Mesenchymal stem cell (in vitro differentiated cells and primary cell): ENCODE results near the gene CHMP1A. TPM values are rescaled to one million over a fixed set of nuclear protein-coding genes. Genes with fewer than 3 reads are reported as not detected.
A peak's percentile ranks its signal among the peaks of the same experiment; 100 is the strongest.

ENCODE experiments used
- DNase-seq: peaks from one replicate; pipeline ENCODE4 v3.0.0-alpha.2; 2013
- H2AFZ ChIP-seq: one replicate; pipeline ENCODE4 v1.6.1; 2013; ENCODE audit warnings: low read depth, mild to moderate bottlenecking, control low read depth, inconsistent platforms, low read length, moderate library complexity
- H2AK5ac ChIP-seq: 2 replicates; pipeline ENCODE4 v1.6.1; 2013; ENCODE audit warnings: low read length, moderate library complexity, mild to moderate bottlenecking, inconsistent platforms; ENCODE audit not compliant: severe bottlenecking
- H2BK120ac ChIP-seq: one replicate; pipeline ENCODE4 v1.6.1; 2013; ENCODE audit warnings: low read depth, mild to moderate bottlenecking, inconsistent platforms, low read length, moderate library complexity
- H2BK12ac ChIP-seq, 2 experiments: one replicate each; pipeline ENCODE4 v1.6.1; 2013; ENCODE audit warnings: inconsistent platforms in 2 of 2, low read length in 2 of 2, mild to moderate bottlenecking in 2 of 2, moderate library complexity in 2 of 2, control low read depth in 1 of 2
- H2BK15ac ChIP-seq: one replicate; pipeline ENCODE4 v1.6.1; 2013; ENCODE audit warnings: mild to moderate bottlenecking, low read depth, inconsistent platforms; ENCODE audit not compliant: poor library complexity, severe bottlenecking
- H2BK5ac ChIP-seq: 2 replicates; pipeline ENCODE4 v1.6.1; 2013; ENCODE audit warnings: low read depth, mild to moderate bottlenecking, low read length, control low read depth, inconsistent platforms; ENCODE audit not compliant: poor library complexity, severe bottlenecking
- H3K14ac ChIP-seq, 2 experiments: one replicate each; pipeline ENCODE4 v1.6.1; 2013; ENCODE audit warnings: inconsistent platforms in 2 of 2, low read length in 2 of 2, control low read depth in 1 of 2, mild to moderate bottlenecking in 1 of 2, moderate library complexity in 1 of 2
- H3K18ac ChIP-seq, 2 experiments: one replicate each; pipeline ENCODE4 v1.6.1; 2013; ENCODE audit warnings: inconsistent platforms in 2 of 2, low read length in 2 of 2, control low read depth in 1 of 2, low read depth in 1 of 2, mild to moderate bottlenecking in 1 of 2
- H3K23ac ChIP-seq, 2 experiments: one replicate each; pipeline ENCODE4 v1.6.1; 2013; ENCODE audit warnings: inconsistent platforms in 2 of 2, low read length in 2 of 2, mild to moderate bottlenecking in 2 of 2, moderate library complexity in 2 of 2, control low read depth in 1 of 2
- H3K27ac ChIP-seq: 2 replicates; pipeline ENCODE4 v1.5.1; 2013; ENCODE audit warnings: mild to moderate bottlenecking, moderate library complexity, low read length, control low read depth, inconsistent platforms; ENCODE audit not compliant: poor library complexity, severe bottlenecking
- H3K27me3 ChIP-seq, 2 experiments: 2 replicates each; pipeline versions ENCODE4 v1.6.1 to v1.7.0; 2013; ENCODE audit warnings: low read length in 2 of 2, mild to moderate bottlenecking in 2 of 2, moderate library complexity in 2 of 2, control low read depth in 1 of 2, inconsistent platforms in 1 of 2; ENCODE audit not compliant: control insufficient read depth in 1 of 2, insufficient read depth in 1 of 2
- H3K36me3 ChIP-seq, 2 experiments: 2 replicates each; pipeline versions ENCODE4 v1.6.1 to v1.7.0; 2013; ENCODE audit warnings: low read length in 2 of 2, control low read depth in 1 of 2, inconsistent platforms in 1 of 2, low read depth in 1 of 2, mild to moderate bottlenecking in 1 of 2; ENCODE audit not compliant: insufficient read depth in 2 of 2, control insufficient read depth in 1 of 2
- H3K4ac ChIP-seq, 2 experiments: one replicate each; pipeline ENCODE4 v1.6.1; 2013; ENCODE audit warnings: inconsistent platforms in 2 of 2, low read length in 2 of 2, mild to moderate bottlenecking in 2 of 2, moderate library complexity in 2 of 2, control low read depth in 1 of 2, low read depth in 1 of 2
- H3K4me1 ChIP-seq: 2 replicates; pipeline ENCODE4 v1.6.1; 2013; ENCODE audit warnings: low read depth, low read length, control low read depth; ENCODE audit not compliant: control insufficient read depth, insufficient read depth
- H3K4me2 ChIP-seq: 2 replicates; pipeline ENCODE4 v1.6.1; 2013; ENCODE audit warnings: low read length, mild to moderate bottlenecking, inconsistent platforms; ENCODE audit not compliant: poor library complexity, severe bottlenecking
- H3K4me3 ChIP-seq, 2 experiments: 2 replicates each; pipeline versions ENCODE4 v1.5.1 to v1.7.0; 2013; ENCODE audit warnings: low read length in 2 of 2, mild to moderate bottlenecking in 2 of 2, control low read depth in 1 of 2, low read depth in 1 of 2; ENCODE audit not compliant: insufficient read depth in 1 of 2
- H3K79me1 ChIP-seq: replicated peaks from 2 replicates; pipeline ENCODE4 v1.6.1; 2013; ENCODE audit warnings: mild to moderate bottlenecking, control low read depth, low read length, inconsistent platforms; ENCODE audit not compliant: poor library complexity, severe bottlenecking
- H3K9ac ChIP-seq: 2 replicates; pipeline ENCODE4 v1.7.0; 2013; ENCODE audit warnings: mild to moderate bottlenecking, low read length, moderate library complexity
- H3K9me3 ChIP-seq: 2 replicates; pipeline ENCODE4 v1.7.0; 2013; ENCODE audit warnings: mild to moderate bottlenecking, low read length; ENCODE audit not compliant: control insufficient read depth
- H4K8ac ChIP-seq: one replicate; pipeline ENCODE4 v1.6.1; 2013; ENCODE audit warnings: inconsistent platforms, mild to moderate bottlenecking, low read length, moderate library complexity
- H4K91ac ChIP-seq: one replicate; pipeline ENCODE4 v1.6.1; 2013; ENCODE audit warnings: mild to moderate bottlenecking, low read length, inconsistent platforms
- whole genome bisulfite sequencing: methylation state at CpG from one replicate; pipeline ENCODE4 v1.1.7; 2013; ENCODE audit warnings: mixed read lengths; 5-methylcytosine and 5-hydroxymethylcytosine counted together
- polyA plus RNA-seq, 2 experiments: library from polyadenylated mRNA; stranded (reverse); fragments of 200-250 nt; gene quantifications; one replicate each; pipeline ENCODE4 v1.2.3, GENCODE V29; 2013

Gene CHMP1A
- polyA plus RNA-seq (2013, experiment 1 of 2): 46.7 TPM
- polyA plus RNA-seq (2013, experiment 2 of 2): 45.2 TPM

DNA sequence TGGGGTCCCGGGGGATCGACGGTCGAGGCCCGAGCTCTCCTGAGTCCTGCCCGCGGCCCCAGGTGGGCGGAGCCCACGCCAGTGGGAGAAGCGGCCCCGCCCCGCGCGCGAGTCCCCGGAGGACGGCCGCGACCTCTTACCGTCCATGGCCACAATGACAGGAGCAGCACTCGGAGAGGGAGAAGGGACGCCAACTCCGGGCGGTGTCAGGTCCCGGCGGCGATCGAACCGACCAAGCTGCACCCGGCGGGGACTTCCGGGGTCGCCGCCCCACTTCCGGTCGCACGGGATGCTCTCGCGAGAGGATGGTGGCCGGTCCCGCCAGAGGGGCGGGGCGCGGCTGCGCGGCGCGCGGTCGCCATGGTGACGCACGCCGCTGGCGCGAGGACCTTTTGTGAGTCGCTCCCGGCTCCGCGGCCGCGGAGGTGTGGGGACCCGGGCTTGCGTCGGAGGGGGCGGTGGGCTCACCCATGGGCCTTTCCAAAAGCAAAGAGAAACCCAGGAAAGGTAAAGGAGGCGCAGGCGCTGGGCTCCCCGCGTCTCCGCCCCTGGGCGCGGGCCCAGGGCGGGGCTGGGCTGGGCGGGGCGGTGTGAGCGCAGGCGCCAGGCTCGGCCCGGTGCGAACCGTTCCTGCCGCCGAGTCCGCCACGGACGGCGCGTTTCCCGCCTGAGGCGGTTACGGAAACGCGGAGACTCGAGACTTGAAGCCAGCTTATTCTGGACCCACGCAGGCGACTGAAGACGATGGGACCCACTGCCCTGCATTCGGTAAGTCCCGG lies at the start of gene CHMP1A, which contains the start of gene SPATA33:
Gene CHMP1A, minus strand, starts transcription at position 267 of the 779 bp plus-strand sequence. Its CDS starts 120 bp downstream, at position 147.
Gene SPATA33, plus strand, starts transcription at position 395 of the 779 bp plus-strand sequence. Its CDS starts 76 bp downstream, at position 471.
- Histone ChIP-seq H3K4me3 (peak within 1 kb of the TSS; percentile 89 to 96), H3K27me3 (no peaks in the 10 kb centered on the region), H3K4ac (peak within 1 kb of the TSS; percentile 64 to 87), H2BK12ac (no peak within 1 kb of the TSS), H3K4me2 (peak within 1 kb of the TSS; percentile 97), H3K18ac (peak within 1 kb of the TSS; percentile 94), H3K23ac (peak within 1 kb of the TSS in 1 of 2 experiments; percentile 70), H2BK5ac (peak within 1 kb of the TSS; percentile 52), H3K9me3 (no peaks in the 10 kb centered on the region), H3K27ac (peak within 1 kb of the TSS; percentile 58), H2BK15ac (peak within 1 kb of the TSS; percentile 85), H4K8ac (peak within 1 kb of the TSS; percentile 99), H3K9ac (peak within 1 kb of the TSS; percentile 93), H2BK120ac (peak within 1 kb of the TSS; percentile 71), H3K4me1 (peaks cover 16% of the 10 kb centered on the region), H2AK5ac (no peak within 1 kb of the TSS), H3K79me1 (peaks cover 23% of the 10 kb centered on the region), H3K36me3 (peaks cover 27 to 30% of the 10 kb centered on the region in 2 experiments), H3K14ac (peak within 1 kb of the TSS in 1 of 2 experiments; percentile 42), H2AFZ (peak within 1 kb of the TSS; percentile 60), H4K91ac (peak within 1 kb of the TSS; percentile 98)
- under 1% methylated on average over 94 of the region's 99 CpGs for WGBS
- DNase-seq: peak; percentile 85

DNA sequence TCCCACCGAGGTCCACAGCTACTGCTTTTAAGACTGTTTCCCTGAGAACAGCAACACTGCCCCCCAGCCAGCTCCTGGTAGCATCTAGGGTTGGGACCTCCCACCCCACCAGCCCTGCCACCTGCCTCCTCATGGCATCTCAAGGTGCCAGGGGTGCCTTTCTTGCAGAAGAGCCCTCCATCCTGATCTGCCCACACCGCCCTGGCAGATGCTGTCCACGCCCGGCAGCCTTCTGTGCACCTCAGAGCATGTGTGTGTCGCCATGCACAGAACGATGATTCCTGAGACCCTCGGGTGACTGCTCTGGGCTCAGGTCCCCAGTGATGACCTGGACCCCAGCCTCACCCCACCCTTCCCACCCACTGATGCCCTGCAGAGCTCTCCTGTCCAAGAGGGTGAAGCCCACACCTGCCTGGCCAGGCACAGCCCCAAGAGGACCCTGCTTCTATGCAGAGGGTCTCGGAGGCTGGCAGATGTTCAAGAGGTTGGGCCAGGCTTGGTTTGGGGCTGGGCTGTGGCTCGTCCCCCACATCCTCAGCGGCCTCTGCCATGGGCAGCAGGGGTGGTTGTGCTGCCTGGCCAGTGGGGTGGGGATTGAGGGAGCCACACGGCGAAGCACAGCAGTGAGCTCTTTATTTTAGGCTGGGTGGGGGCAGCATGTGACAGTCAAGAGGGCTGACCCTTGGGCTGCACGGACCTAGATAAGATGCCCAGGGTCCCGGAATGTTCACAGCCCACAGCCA lies 49.2 kb upstream of the CHMP1A start:
- Histone ChIP-seq H3K23ac (no peak overlapping the region), H3K4me3 (peak overlapping the region in 1 of 2 experiments; percentile 67)
- WGBS: 92% methylated on average over 14 of the region's 14 CpGs

DNA sequence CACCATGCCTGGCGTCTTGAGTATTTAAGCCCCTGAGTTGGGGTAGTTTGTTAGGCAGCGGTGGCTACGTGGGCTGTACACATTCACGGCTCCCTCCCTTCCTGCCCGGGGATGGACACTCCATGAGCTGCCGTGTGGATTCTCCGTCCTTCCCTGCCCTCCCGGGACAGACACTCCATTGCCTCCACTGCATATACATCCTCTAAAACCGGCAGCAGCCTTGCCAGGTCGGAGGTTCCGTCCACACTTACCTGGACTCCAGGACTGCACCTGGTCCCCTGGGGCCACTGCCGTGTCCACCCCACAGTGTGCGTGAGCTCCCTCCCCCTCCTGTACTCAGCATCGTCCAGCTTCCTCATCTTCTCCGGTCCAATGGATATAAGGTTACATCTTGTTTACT lies 47.5 kb upstream of the CHMP1A start:
- Histone ChIP-seq H3K27ac (no peak overlapping the region), H3K9ac (no peak overlapping the region), H2BK5ac (no peak overlapping the region), H3K79me1 (peaks cover 3% of the 10 kb centered on the region), H4K91ac (no peak overlapping the region), H4K8ac (no peak overlapping the region), H3K36me3 (peaks cover 14 to 29% of the 10 kb centered on the region in 2 experiments), H3K18ac (no peak overlapping the region), H3K4me3 (no peak overlapping the region), H3K9me3 (no peaks in the 10 kb centered on the region), H3K4me2 (no peak overlapping the region), H2AFZ (no peak overlapping the region), H3K4me1 (peaks cover 32% of the 10 kb centered on the region), H3K23ac (no peak overlapping the region), H2BK15ac (no peak overlapping the region), H3K14ac (no peak overlapping the region), H3K27me3 (peaks cover 0 to 13% of the 10 kb centered on the region in 2 experiments), H3K4ac (no peak overlapping the region), H2BK120ac (no peak overlapping the region), H2BK12ac (no peak overlapping the region), H2AK5ac (peak overlapping the region; percentile 29)
- WGBS: 91% methylated on average over 12 of the region's 15 CpGs
- no peak for DNase-seq

More for the DNA sequence above, 49.2 kb upstream of the CHMP1A start:
- H3K14ac ChIP-seq: no peak overlapping the region
- H3K4ac ChIP-seq: no peak overlapping the region
- H4K8ac ChIP-seq: no peak overlapping the region
- no peak overlapping the region for H3K18ac ChIP-seq
- H3K79me1 ChIP-seq: no peaks in the 10 kb centered on the region
- H3K4me1 ChIP-seq: peaks cover 22% of the 10 kb centered on the region
- no peak overlapping the region for H2BK15ac ChIP-seq
- H2AK5ac ChIP-seq: no peak overlapping the region
- H3K4me2 ChIP-seq: no peak overlapping the region
- H3K27me3 ChIP-seq: peaks cover 0 to 13% of the 10 kb centered on the region in 2 experiments
- no peak overlapping the region for H4K91ac ChIP-seq
- no peak overlapping the region for H2AFZ ChIP-seq
- H3K36me3 ChIP-seq: peaks cover 19 to 43% of the 10 kb centered on the region in 2 experiments
- H2BK12ac ChIP-seq: no peak overlapping the region
- no peak overlapping the region for H2BK5ac ChIP-seq
- no peak overlapping the region for H3K27ac ChIP-seq
- no peaks in the 10 kb centered on the region for H3K9me3 ChIP-seq
- no peak overlapping the region for H2BK120ac ChIP-seq
- H3K9ac ChIP-seq: peak overlapping the region; percentile 59
- DNase-seq: no peak

DNA sequence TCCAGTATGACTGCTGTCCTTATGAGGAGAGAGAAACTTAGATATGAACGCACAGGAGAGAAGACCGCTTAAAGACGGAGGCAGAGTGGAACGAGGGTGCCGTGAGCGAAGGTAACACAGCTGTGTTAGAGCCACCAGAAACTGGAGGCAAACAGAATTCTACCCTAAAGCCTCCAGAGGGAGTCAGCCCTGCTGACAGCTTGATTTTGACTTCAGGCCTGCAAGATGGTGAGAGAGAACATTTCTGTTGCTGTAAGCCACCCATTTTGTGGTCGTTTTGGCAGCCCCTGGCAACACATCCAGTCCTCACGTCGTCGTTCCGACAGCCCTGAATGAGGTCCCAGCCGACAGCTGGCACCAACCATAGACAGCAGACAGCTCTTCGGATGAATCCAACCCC lies 46.8 kb upstream of the CHMP1A start:
- peaks cover 9 to 24% of the 10 kb centered on the region in 2 experiments for H3K36me3 ChIP-seq
- H2BK120ac ChIP-seq: no peak overlapping the region
- H3K9me3 ChIP-seq: no peaks in the 10 kb centered on the region
- H2BK15ac ChIP-seq: no peak overlapping the region
- H3K23ac ChIP-seq: no peak overlapping the region
- H3K4ac ChIP-seq: no peak overlapping the region
- peaks cover 5% of the 10 kb centered on the region for H3K79me1 ChIP-seq
- no peak overlapping the region for H3K9ac ChIP-seq
- H3K4me1 ChIP-seq: peaks cover 30% of the 10 kb centered on the region
- peaks cover 0 to 13% of the 10 kb centered on the region in 2 experiments for H3K27me3 ChIP-seq
- H3K4me3 ChIP-seq: no peak overlapping the region
- WGBS: 88% methylated on average over 13 of the region's 13 CpGs
- H3K18ac ChIP-seq: no peak overlapping the region
- H2AFZ ChIP-seq: no peak overlapping the region
- no peak overlapping the region for H2AK5ac ChIP-seq
- H2BK5ac ChIP-seq: no peak overlapping the region
- no peak overlapping the region for H3K4me2 ChIP-seq
- no peak overlapping the region for H4K8ac ChIP-seq
- no peak for DNase-seq
- H3K27ac ChIP-seq: no peak overlapping the region
- H3K14ac ChIP-seq: no peak overlapping the region
- no peak overlapping the region for H2BK12ac ChIP-seq
- no peak overlapping the region for H4K91ac ChIP-seq
